GM19043 (cell line): ENCODE data around the gene OTUD3.
"Not testable (repeated sequence)": the region's sequence is repeated elsewhere in the genome, so short reads cannot be mapped to it uniquely, and the experiment has no call there.

Experiments
- ATAC-seq: cut with Tn5 transposase; IDR thresholded peaks from one replicate; pipeline ENCODE4 v1.9.1; 2021; ENCODE audit warnings: low read depth; ENCODE audit not compliant: unreplicated experiment

Gene OTUD3

GRCh38 chr1:19882111-19883071 lies at the start of gene OTUD3:
OTUD3 (plus strand) TSS chr1:19882395; CDS start chr1:19882514, 119 bp downstream.
- peak; percentile 88 for ATAC-seq

GRCh38 chr1:19835578-19835977 lies 46.6 kb upstream of the OTUD3 start:
- no peak for ATAC-seq

GRCh38 chr1:19837866-19838265 lies 44.3 kb upstream of the OTUD3 start:
- no peak for ATAC-seq

- no peak for ATAC-seq
Measured at GRCh38 chr1:19840228-19840627, 42.0 kb upstream of the OTUD3 start.

- no peak for ATAC-seq
Measured at GRCh38 chr1:19844731-19845495, 37.3 kb upstream of the OTUD3 start.

- no peak for ATAC-seq
Measured at GRCh38 chr1:19845555-19845954, 36.6 kb upstream of the OTUD3 start.

GRCh38 chr1:19846338-19846737 lies 35.9 kb upstream of the OTUD3 start:
- no peak for ATAC-seq

- ATAC-seq, result not testable (repeated sequence)
Measured at GRCh38 chr1:19847334-19847733, 34.9 kb upstream of the OTUD3 start.

- not testable (repeated sequence) for ATAC-seq
Measured at GRCh38 chr1:19849307-19849706, 32.9 kb upstream of the OTUD3 start.

GRCh38 chr1:19850214-19850613 lies 32.0 kb upstream of the OTUD3 start:
- no peak for ATAC-seq

- ATAC-seq, result no peak
Measured at GRCh38 chr1:19852036-19852435, 30.2 kb upstream of the OTUD3 start.

GRCh38 chr1:19854866-19855265 lies 27.3 kb upstream of the OTUD3 start:
- no peak for ATAC-seq

- ATAC-seq, result no peak
Measured at GRCh38 chr1:19858893-19859292, 23.3 kb upstream of the OTUD3 start.

- no peak for ATAC-seq
Measured at GRCh38 chr1:19859876-19860275, 22.3 kb upstream of the OTUD3 start.

- ATAC-seq, result no peak
Measured at GRCh38 chr1:19860418-19860817, 21.8 kb upstream of the OTUD3 start.

GRCh38 chr1:19861034-19861433 lies 21.2 kb upstream of the OTUD3 start:
- no peak for ATAC-seq

- ATAC-seq, result no peak
Measured at GRCh38 chr1:19861842-19862530, 20.2 kb upstream of the OTUD3 start.

- ATAC-seq, result no peak
Measured at GRCh38 chr1:19862944-19863343, 19.3 kb upstream of the OTUD3 start.

- ATAC-seq, result no peak
Measured at GRCh38 chr1:19864570-19865160, 17.5 kb upstream of the OTUD3 start.

- ATAC-seq, result no peak
Measured at GRCh38 chr1:19866029-19866428, 16.2 kb upstream of the OTUD3 start.

- no peak for ATAC-seq
Measured at GRCh38 chr1:19866758-19867157, 15.4 kb upstream of the OTUD3 start.
